Measurements from ENCODE around the gene CEP295NL. TPM values are rescaled to one million over a fixed set of nuclear protein-coding genes. Genes with fewer than 3 reads are reported as not detected.

Gene CEP295NL, protein sequence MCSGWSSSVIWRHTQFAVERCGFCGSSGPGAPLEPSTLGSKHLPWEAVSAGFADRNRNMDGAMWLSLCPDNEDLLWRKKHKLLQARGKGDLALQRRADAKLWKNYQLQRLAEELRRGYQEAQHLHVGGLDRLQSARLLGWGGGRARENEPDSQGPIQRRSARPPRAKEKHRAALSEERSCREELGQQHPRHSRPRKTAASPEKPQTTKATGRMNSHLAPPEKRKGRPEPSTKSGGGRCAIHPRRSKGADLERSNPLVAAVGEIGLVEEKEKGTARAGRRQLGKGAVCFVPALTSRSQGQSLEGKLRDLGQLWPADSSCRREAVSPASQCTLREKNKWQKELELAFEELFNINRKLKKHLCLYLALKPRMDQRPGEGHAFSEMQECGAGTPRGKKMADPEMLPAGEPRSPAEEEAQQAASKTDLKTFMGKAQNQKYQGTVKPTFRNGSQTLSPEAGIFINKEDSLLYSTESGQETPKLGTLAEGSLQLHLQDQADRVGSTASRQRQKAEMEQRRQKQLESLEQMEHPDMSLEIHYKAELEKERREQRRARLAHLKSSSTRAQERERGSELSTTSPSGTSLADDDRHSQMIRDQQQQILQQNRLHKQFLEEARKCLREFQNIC
- total RNA-seq = 2.5 and 5.3 TPM in 2 replicates

DNA sequence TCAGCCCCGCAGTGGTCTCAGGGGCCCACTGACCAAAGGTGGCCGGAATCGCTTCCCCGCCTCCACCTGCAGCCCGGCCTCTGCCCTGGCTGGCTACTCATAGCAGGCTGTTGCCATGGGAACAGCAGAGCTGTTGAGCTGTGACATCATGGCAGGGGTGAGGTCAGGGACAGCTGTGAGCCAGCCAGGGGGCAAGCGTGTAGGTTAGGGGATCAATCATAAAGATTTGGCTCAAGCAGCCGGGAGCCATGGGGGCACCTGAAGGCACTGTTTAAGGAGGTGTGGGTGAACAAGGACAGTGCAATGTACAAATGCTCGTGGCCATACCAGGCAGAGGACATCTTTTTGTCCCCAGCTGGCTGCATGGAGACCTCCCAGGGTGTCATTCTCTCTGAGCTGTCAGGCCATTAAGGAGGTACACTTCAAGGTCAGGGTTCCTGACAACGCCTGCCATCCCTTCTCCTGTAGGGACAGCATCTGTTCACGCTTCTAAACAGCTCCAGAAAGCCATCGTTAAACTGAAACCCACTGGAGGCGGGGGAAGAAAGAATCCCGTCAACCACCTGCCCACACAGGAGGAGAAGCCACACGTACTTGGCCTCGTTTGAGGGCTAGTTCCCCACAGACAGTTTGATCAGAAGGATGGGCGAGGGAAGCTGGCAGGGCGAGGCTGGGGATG, at the start of gene CEP295NL:
Gene CEP295NL, minus strand, starts transcription at position 101 of the 679 bp plus-strand sequence. CDS start 1,373 bp downstream, outside the sequence.
- TF ChIP-seq, protein P1, sequence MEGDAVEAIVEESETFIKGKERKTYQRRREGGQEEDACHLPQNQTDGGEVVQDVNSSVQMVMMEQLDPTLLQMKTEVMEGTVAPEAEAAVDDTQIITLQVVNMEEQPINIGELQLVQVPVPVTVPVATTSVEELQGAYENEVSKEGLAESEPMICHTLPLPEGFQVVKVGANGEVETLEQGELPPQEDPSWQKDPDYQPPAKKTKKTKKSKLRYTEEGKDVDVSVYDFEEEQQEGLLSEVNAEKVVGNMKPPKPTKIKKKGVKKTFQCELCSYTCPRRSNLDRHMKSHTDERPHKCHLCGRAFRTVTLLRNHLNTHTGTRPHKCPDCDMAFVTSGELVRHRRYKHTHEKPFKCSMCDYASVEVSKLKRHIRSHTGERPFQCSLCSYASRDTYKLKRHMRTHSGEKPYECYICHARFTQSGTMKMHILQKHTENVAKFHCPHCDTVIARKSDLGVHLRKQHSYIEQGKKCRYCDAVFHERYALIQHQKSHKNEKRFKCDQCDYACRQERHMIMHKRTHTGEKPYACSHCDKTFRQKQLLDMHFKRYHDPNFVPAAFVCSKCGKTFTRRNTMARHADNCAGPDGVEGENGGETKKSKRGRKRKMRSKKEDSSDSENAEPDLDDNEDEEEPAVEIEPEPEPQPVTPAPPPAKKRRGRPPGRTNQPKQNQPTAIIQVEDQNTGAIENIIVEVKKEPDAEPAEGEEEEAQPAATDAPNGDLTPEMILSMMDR (IDR thresholded peaks at IDR 0.05; ENCODE audit: extremely low read depth, low read depth, low read length) = no peak
- Histone ChIP-seq H3K4me3 (ENCODE audit: insufficient read depth, low read length) (no peak within 1 kb of the TSS), H3K4me1 (ENCODE audit: insufficient read depth, low read length) (no peaks in the 10 kb centered on the region), H3K4me2 (ENCODE audit: insufficient read depth, low read length) (no peak within 1 kb of the TSS), H4K20me1 (ENCODE audit: insufficient read depth, low read length) (peaks cover 87% of the 10 kb centered on the region), H3K36me3 (ENCODE audit: insufficient read depth, low read length) (peaks cover 16% of the 10 kb centered on the region), H3K79me2 (ENCODE audit: insufficient read depth, low read length) (peaks cover 95% of the 10 kb centered on the region), H3K9me3 (ENCODE audit: low read depth, low read length) (no peaks in the 10 kb centered on the region), H3K27me3 (ENCODE audit: insufficient read depth, low read length) (no peaks in the 10 kb centered on the region), H2AFZ (ENCODE audit: low read length) (no peak within 1 kb of the TSS), H3K27ac (ENCODE audit: low read depth, low read length) (no peak within 1 kb of the TSS)
- DNase-seq (ENCODE audit: insufficient read length, low spot score, missing footprints) = peak; percentile 88

DNA sequence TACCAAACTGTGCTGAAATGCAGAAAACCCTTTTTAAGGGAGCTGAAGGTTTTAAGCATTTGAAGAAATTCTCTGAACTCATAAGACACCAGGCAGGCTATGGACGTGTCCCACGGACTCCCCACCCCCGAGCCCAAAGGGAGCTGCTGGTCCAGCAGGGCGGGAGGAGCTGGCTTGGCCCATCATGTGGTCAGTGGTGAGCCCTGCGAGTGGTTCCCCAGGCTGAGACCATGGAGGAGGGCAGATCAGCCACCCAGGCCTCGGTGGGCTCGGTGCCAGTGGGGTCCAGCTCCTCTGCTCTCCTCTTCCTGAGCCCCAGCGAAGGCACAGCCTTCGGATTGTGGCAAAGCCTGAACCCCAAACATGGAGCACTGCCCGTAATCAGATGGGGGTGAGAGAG, 49.7 kb upstream of the CEP295NL start:
- H3K27me3 ChIP-seq (ENCODE audit: insufficient read depth, low read length) = no peaks in the 10 kb centered on the region
- no peak overlapping the region for H3K4me2 ChIP-seq (ENCODE audit: insufficient read depth, low read length)
- no peaks in the 10 kb centered on the region for H4K20me1 ChIP-seq (ENCODE audit: insufficient read depth, low read length)
- H3K4me1 ChIP-seq (ENCODE audit: insufficient read depth, low read length) = peaks cover 14% of the 10 kb centered on the region
- no peak overlapping the region for H3K27ac ChIP-seq (ENCODE audit: low read depth, low read length)
- no peak overlapping the region for H2AFZ ChIP-seq (ENCODE audit: low read length)
- H3K9me3 ChIP-seq (ENCODE audit: low read depth, low read length) = peaks cover 10% of the 10 kb centered on the region
- no peaks in the 10 kb centered on the region for H3K79me2 ChIP-seq (ENCODE audit: insufficient read depth, low read length)
- no peak for DNase-seq (ENCODE audit: insufficient read length, low spot score, missing footprints)
- H3K36me3 ChIP-seq (ENCODE audit: insufficient read depth, low read length) = no peaks in the 10 kb centered on the region
- H3K4me3 ChIP-seq (ENCODE audit: insufficient read depth, low read length) = no peak overlapping the region
- TF ChIP-seq, protein P1 (IDR thresholded peaks at IDR 0.05; ENCODE audit: extremely low read depth, low read depth, low read length) = no peak

DNA sequence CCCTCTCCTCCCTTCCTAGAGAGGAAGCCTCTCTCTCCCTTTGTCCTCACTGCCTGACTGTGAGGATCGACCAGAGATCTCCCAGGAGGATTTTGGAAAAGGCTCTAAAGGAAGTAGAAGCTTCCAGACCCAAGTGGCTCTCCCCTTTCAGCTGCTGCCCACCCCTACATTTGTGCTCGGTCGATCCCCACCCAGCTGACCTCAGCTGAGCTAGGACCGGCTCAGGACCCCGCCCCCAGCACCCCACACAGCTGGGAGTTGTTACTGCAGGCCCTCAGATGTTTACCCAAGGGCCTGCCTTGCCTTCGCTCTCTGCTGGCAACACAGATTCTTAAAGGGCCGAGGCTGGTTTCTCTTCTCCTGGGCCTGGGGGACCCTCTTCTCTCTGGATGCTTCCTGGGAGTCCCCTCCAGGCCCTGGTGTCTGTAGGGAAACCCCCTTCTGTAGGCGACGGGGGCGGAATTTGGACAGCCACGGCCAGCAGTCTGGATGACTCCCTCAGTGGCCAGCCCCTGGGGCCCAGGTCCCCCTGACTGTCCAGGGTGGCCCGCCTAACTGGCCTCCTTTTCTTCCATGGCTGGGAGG, 49.1 kb upstream of the CEP295NL start:
- peak overlapping the region; percentile 74 for H2AFZ ChIP-seq (ENCODE audit: low read length)
- DNase-seq (ENCODE audit: insufficient read length, low spot score, missing footprints) = peak; percentile 74
- H3K27me3 ChIP-seq (ENCODE audit: insufficient read depth, low read length) = no peaks in the 10 kb centered on the region
- no peaks in the 10 kb centered on the region for H3K79me2 ChIP-seq (ENCODE audit: insufficient read depth, low read length)
- no peak overlapping the region for H3K4me2 ChIP-seq (ENCODE audit: insufficient read depth, low read length)
- H3K4me3 ChIP-seq (ENCODE audit: insufficient read depth, low read length) = no peak overlapping the region
- peaks cover 12% of the 10 kb centered on the region for H3K4me1 ChIP-seq (ENCODE audit: insufficient read depth, low read length)
- H3K36me3 ChIP-seq (ENCODE audit: insufficient read depth, low read length) = no peaks in the 10 kb centered on the region
- peaks cover 10% of the 10 kb centered on the region for H3K9me3 ChIP-seq (ENCODE audit: low read depth, low read length)
- no peaks in the 10 kb centered on the region for H4K20me1 ChIP-seq (ENCODE audit: insufficient read depth, low read length)
- TF ChIP-seq, protein P1 (IDR thresholded peaks at IDR 0.05; ENCODE audit: extremely low read depth, low read depth, low read length) = no peak
- no peak overlapping the region for H3K27ac ChIP-seq (ENCODE audit: low read depth, low read length)

Measured in osteoblast (primary cell).